Activated T-helper 1 cell treated with anti-CD3 and anti-CD28 coated beads, Interleukin-12 subunit alpha, Interleukin-12 subunit beta, Interleukin-2, Interleukin-4 antibody, amounts not matched to agents 30 ng/mL and 10 ng/mL and 1 ng/mL, durations not matched to agents 14 hours and 24 hours and 36 hours (primary cell): ENCODE data around the gene ELOVL5. TPM values are rescaled to one million over a fixed set of nuclear protein-coding genes. Genes with fewer than 3 reads are reported as not detected.

ENCODE experiments used
- DNase-seq: peaks from one replicate; pipeline ENCODE4 v3.0.0; 2021; ENCODE audit warnings: low spot score
- H3K27ac Mint-ChIP-seq: one replicate; pipeline ENCODE4 v1.8.0; 2021; ENCODE audit warnings: mild to moderate bottlenecking, mixed read lengths
- H3K27me3 Mint-ChIP-seq: one replicate; pipeline ENCODE4 v1.8.0; 2022; ENCODE audit warnings: mild to moderate bottlenecking, moderate library complexity, mixed read lengths; ENCODE audit not compliant: insufficient read depth
- H3K36me3 Mint-ChIP-seq: one replicate; pipeline ENCODE4 v1.8.0; 2021; ENCODE audit warnings: low read depth, mixed read lengths
- H3K4me1 Mint-ChIP-seq: one replicate; pipeline ENCODE4 v1.8.0; 2021; ENCODE audit warnings: low read depth, mixed read lengths
- H3K4me3 Mint-ChIP-seq: one replicate; pipeline ENCODE4 v1.8.0; 2021; ENCODE audit warnings: mild to moderate bottlenecking, moderate library complexity, mixed read lengths
- H3K9me3 Mint-ChIP-seq: one replicate; pipeline ENCODE4 v1.8.0; 2021; ENCODE audit warnings: mixed read lengths
- intact Hi-C: fragments of 100-400 bp; cut with micrococcal nuclease; formaldehyde crosslinking; loops from one replicate; pipeline ENCODE4 v1.15.1; 2024
- total RNA-seq: library from RNA; stranded (reverse); gene quantifications from 2 replicates; pipeline ENCODE4 v1.2.3, GENCODE V29; 2022

ELOVL5 gene
- total RNA-seq, 1 donor from 2014 or later: 121 TPM

GRCh38 chr6:53266553-53267090 is 82.1 kb downstream of the ELOVL5 start:
- no peak for DNase-seq
- Mint-ChIP-seq H3K4me3 (no peak overlapping the region), H3K27ac (no peak overlapping the region), H3K36me3 (peaks cover 64% of the 10 kb centered on the region), H3K4me1 (no peaks in the 10 kb centered on the region), H3K9me3 (no peaks in the 10 kb centered on the region), H3K27me3 (no peaks in the 10 kb centered on the region)
- intact Hi-C loops: no loop called here

DNA sequence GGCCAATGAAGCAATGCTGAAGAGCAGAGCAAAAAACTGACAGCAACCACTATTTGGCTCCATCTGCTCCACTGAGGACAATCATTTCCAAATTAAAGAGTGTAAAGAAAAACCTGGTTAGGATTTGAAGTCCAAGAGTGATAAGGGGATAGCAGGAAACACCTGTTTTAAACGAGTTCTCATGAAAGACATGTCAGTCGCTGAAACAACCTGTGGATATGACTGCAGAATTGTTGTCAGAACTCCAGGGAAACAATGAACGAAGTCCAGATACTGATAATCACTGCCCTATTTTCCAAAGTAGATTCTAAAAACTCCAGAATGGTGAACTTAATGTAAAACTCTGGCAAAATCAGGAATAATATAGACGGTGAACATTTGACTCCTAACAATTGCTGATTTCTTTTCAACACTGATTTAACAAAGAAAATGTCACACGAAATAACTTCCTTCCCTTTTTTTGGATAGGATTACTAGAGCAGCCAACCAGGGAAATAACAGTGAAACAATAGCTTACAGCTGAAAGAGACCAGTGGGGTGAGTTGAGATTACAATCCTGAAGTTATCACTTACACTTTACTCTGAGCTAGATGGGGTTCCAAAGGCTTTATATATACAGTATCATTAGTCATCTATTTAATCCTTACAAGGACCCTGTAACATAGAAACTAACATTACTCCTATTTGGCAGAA is 83.7 kb downstream of the ELOVL5 start:
- intact Hi-C loops: no loop called here
- no peak overlapping the region for H3K4me3 Mint-ChIP-seq

GRCh38 chr6:53264337-53264736 is 84.4 kb downstream of the ELOVL5 start:
- no peak for DNase-seq
- Mint-ChIP-seq H3K4me3 (no peak overlapping the region), H3K27ac (no peak overlapping the region), H3K9me3 (no peaks in the 10 kb centered on the region), H3K36me3 (peaks cover 70% of the 10 kb centered on the region), H3K4me1 (no peaks in the 10 kb centered on the region), H3K27me3 (no peaks in the 10 kb centered on the region)
- intact Hi-C loops: no loop called here

More for the DNA sequence above, 83.7 kb downstream of the ELOVL5 start:
- Mint-ChIP-seq H3K36me3 (peaks cover 67% of the 10 kb centered on the region), H3K27ac (no peak overlapping the region), H3K27me3 (no peaks in the 10 kb centered on the region), H3K4me1 (no peaks in the 10 kb centered on the region), H3K9me3 (no peaks in the 10 kb centered on the region)
- no peak for DNase-seq

DNA sequence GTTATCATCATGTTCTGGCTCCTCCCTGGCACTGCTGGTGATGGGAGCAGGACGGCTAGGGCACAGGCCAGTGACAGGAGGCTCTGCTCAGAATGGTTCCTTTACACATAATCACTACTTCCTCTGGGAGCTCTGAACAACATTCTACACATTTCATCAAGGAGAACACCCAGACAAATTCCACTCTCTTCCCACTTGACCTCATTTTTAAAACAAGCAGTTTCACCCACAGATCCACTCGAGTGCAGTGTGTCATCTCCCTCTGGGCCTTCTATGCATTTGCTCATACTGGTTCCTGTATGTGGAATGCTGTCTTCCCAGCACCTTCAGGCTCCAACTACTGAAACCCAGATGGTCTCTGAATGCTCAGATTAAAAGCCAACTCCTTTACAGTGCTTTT is 84.8 kb downstream of the ELOVL5 start:
- no peaks in the 10 kb centered on the region for H3K4me1 Mint-ChIP-seq
- no peak overlapping the region for H3K4me3 Mint-ChIP-seq
- DNase-seq: no peak
- H3K27ac Mint-ChIP-seq: peak overlapping the region; percentile 9
- H3K27me3 Mint-ChIP-seq: no peaks in the 10 kb centered on the region
- intact Hi-C loops: no loop called here
- H3K9me3 Mint-ChIP-seq: no peaks in the 10 kb centered on the region
- peaks cover 70% of the 10 kb centered on the region for H3K36me3 Mint-ChIP-seq

DNA sequence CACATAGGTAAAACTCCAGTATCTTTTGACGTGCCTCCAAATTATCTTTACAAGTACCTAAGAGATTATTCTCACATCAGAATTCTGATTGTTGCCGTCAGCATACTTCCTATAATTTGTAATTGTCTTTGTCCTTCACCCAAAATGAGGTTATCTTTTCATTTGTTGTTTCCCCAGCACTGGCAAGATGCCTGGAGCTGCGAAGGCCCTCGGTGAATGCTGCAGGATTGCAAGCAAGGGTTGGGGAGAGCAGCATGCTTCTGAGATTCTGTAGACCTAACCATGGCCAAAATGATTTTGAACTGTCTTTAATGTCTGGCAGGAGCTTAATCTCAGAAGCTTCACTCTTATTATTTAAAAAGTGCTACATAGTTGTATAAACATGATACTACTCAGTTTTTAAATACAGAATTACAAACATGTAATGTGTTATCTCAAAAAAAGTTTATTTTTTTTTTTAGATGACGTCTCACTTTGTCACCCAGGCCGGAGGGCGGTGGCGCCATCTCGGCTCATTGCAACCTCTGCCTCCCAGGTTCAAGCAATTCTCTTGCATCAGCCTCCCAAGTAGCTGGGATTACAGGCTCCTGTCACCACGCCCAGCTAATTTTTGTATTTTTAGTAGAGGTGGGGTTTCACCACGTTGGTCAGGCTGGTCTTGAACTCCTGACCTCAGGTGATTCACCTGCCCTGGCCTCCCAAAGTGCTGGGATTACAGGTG is 88.7 kb downstream of the ELOVL5 start:
- intact Hi-C loops: no loop called here
- Mint-ChIP-seq H3K36me3 (peaks cover 62% of the 10 kb centered on the region), H3K27me3 (no peaks in the 10 kb centered on the region), H3K27ac (no peak overlapping the region), H3K4me1 (no peaks in the 10 kb centered on the region), H3K4me3 (no peak overlapping the region), H3K9me3 (no peaks in the 10 kb centered on the region)
- no peak for DNase-seq

DNA sequence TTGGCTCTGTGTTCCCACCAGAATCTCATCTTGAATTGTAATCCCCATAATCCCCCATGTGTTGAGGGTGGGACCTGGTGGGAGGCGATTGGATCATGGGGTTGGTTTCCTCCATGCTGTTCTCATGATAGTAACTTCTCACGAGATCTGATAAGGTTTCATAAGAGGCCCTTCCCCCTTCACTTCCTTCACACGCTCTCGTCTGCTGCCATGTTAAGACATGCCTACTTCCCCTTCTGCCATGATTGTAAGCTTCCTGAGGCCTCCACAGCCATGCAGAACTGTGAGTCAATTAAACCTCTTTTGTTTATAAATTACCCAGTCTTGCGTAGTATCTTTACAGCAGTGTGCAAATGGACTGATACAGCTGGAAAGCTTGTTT is 90.0 kb downstream of the ELOVL5 start:
- intact Hi-C loops: no loop called here
- no peaks in the 10 kb centered on the region for H3K4me1 Mint-ChIP-seq
- no peaks in the 10 kb centered on the region for H3K9me3 Mint-ChIP-seq
- H3K4me3 Mint-ChIP-seq: no peak overlapping the region
- no peak overlapping the region for H3K27ac Mint-ChIP-seq
- peaks cover 55% of the 10 kb centered on the region for H3K36me3 Mint-ChIP-seq
- DNase-seq: no peak
- no peaks in the 10 kb centered on the region for H3K27me3 Mint-ChIP-seq

DNA sequence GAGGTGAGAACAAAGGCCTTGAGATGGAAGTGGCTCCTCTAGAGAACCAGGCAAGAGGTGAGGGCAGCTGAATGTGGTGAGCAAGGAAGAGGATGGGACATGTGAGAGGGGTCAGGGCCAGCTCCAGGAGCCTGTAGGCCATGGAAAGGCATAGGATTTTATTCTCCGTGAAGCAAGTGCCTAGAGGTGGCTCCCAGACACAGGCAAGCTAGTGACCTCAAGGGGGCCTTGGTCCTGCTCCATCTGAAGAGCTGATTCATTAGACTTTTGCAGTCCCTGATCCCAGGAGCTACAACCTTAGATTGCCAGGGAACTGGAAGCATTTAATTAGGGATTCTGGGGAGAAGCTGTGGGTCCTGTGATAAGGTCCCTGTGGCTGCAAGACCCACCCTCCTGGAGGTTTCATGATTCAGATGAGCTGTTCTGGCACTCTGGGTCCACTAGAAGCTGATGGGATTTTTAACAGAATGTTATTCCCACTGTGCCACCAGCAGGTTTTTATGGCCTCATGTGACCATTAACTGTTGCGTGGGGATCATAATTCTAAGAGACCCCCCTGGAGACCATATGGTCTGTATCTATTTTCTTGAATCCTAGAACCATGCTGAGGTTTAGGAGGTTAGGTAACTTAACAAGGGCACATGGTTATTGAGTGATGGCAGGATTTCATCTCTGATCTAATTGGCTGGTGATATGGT is 90.5 kb downstream of the ELOVL5 start:
- Mint-ChIP-seq H3K36me3 (peaks cover 54% of the 10 kb centered on the region), H3K27ac (no peak overlapping the region), H3K27me3 (no peaks in the 10 kb centered on the region), H3K4me1 (no peaks in the 10 kb centered on the region), H3K4me3 (no peak overlapping the region), H3K9me3 (no peaks in the 10 kb centered on the region)
- DNase-seq: no peak
- intact Hi-C loops: no loop called here

- Mint-ChIP-seq H3K9me3 (no peaks in the 10 kb centered on the region), H3K27ac (no peak overlapping the region), H3K4me3 (no peak overlapping the region), H3K36me3 (peaks cover 54% of the 10 kb centered on the region), H3K27me3 (no peaks in the 10 kb centered on the region), H3K4me1 (no peaks in the 10 kb centered on the region)
- intact Hi-C loops: no loop called here
- no peak for DNase-seq
Observed at GRCh38 chr6:53257533-53257932, 91.2 kb downstream of the ELOVL5 start.

- Mint-ChIP-seq H3K27ac (peak overlapping the region; percentile 64), H3K4me1 (no peaks in the 10 kb centered on the region), H3K27me3 (no peaks in the 10 kb centered on the region), H3K9me3 (no peaks in the 10 kb centered on the region), H3K36me3 (peaks cover 51% of the 10 kb centered on the region), H3K4me3 (no peak overlapping the region)
- DNase-seq: no peak
- intact Hi-C loops: no loop called here
Observed at GRCh38 chr6:53257001-53257400, 91.7 kb downstream of the ELOVL5 start.

DNA sequence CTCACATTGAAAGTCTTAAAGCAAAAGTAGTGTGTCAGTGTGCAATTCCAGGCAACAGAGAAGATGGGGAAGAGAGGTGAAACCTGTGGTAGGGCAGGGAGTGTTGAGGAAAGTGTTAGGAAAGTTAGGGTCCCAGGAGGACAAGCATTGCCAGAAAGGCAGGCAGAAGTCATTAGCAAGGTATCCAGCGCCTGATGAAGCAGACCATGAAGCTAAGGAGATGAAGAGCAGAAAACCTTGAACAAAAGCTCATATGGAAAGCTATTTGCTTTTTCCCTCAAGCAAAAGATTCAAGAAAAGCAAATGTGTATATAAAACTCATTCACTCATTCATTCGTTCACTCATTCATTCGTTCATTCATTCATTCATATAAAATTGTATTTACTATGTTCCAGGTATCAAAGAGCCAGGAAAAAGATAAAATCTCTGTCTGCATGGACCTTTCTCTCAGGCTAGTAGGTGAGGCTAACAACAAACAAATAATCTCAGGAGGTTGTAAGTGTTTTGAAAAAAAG is 96.5 kb downstream of the ELOVL5 start:
- intact Hi-C loops: loop anchor here (5.0 kb wide), 1 partner anchor 80 kb away; no protein-coding TSS in a partner anchor
- Mint-ChIP-seq H3K4me3 (no peak overlapping the region), H3K27me3 (no peaks in the 10 kb centered on the region), H3K36me3 (peaks cover 19% of the 10 kb centered on the region), H3K4me1 (no peaks in the 10 kb centered on the region), H3K27ac (no peak overlapping the region), H3K9me3 (no peaks in the 10 kb centered on the region)
- DNase-seq: no peak

DNA sequence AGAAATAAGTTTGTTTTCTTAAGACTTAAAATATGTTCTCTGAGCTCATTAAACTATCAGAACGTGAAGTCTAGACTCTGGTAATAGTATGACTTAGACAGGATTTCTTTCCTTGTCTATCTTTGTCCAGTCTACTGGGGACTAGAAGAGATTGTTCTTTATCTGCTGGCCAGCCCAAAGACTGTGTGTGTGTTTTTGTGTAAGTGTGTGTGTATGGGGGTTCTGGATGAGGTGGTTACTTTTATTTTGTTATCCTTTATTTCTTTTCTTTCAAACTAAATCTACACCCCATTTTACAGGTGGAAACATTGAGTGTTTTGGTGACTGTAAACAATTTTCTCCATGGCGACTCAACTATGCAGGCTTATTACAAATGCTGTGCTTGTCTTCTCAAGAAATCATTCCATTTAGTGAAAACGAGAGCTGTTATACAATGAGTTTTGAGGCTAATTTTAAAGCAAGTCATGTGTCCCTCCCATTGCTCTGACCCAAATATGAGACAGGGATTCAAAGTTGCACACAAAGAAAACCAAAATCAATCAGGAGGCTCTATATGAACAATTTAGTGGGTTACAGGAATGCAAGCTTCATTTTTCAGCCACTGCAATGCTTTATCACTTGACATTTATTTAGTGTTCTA is 97.6 kb downstream of the ELOVL5 start:
- H3K27ac Mint-ChIP-seq: no peak overlapping the region
- peaks cover 12% of the 10 kb centered on the region for H3K36me3 Mint-ChIP-seq
- no peaks in the 10 kb centered on the region for H3K9me3 Mint-ChIP-seq
- no peak for DNase-seq
- H3K4me1 Mint-ChIP-seq: no peaks in the 10 kb centered on the region
- H3K27me3 Mint-ChIP-seq: no peaks in the 10 kb centered on the region
- H3K4me3 Mint-ChIP-seq: no peak overlapping the region
- intact Hi-C loops: loop anchor here (5.0 kb wide), 1 partner anchor 79 kb away; no protein-coding TSS in a partner anchor

- H3K9me3 Mint-ChIP-seq: no peaks in the 10 kb centered on the region
- H3K27me3 Mint-ChIP-seq: no peaks in the 10 kb centered on the region
- H3K4me3 Mint-ChIP-seq: no peak overlapping the region
- peaks cover 12% of the 10 kb centered on the region for H3K36me3 Mint-ChIP-seq
- intact Hi-C loops: loop anchor here (5.0 kb wide), 1 partner anchor 78 kb away; no protein-coding TSS in a partner anchor
- DNase-seq: no peak
- H3K27ac Mint-ChIP-seq: no peak overlapping the region
- no peaks in the 10 kb centered on the region for H3K4me1 Mint-ChIP-seq
Observed at GRCh38 chr6:53250176-53251032, 98.3 kb downstream of the ELOVL5 start.
